NCI-H1694 treated with DMSO at 0.1 percent for 48 hours (cell line): ENCODE data around the gene LYPD4.
"Not testable (repeated sequence)": the region's sequence is repeated elsewhere in the genome, so short reads cannot be mapped to it uniquely, and the experiment has no call there.

Experiments used
- DNase-seq: peaks from one replicate; lab custom pipeline; 2025; lab: John Stamatoyannopoulos, UW

Gene LYPD4

GRCh38 chr19:41844601-41845000, at the start of gene LYPD4:
TSS of gene LYPD4 (minus strand) at chr19:41844683. CDS start at chr19:41839285, 5,398 bp downstream.
- DNase-seq: no peak

- no peak for DNase-seq
These were observed 49.4 kb upstream of the LYPD4 start for GRCh38 chr19:41893899-41894298.

- DNase-seq: no peak
These were observed 47.9 kb upstream of the LYPD4 start for GRCh38 chr19:41892173-41892902.

- no peak for DNase-seq
These were observed 46.5 kb upstream of the LYPD4 start for GRCh38 chr19:41890936-41891335.

GRCh38 chr19:41889896-41890295, 45.4 kb upstream of the LYPD4 start:
- DNase-seq: no peak

- DNase-seq: no peak
These were observed 44.4 kb upstream of the LYPD4 start for GRCh38 chr19:41888926-41889325.

GRCh38 chr19:41887711-41888382, 43.4 kb upstream of the LYPD4 start:
- no peak for DNase-seq

- DNase-seq: no peak
These were observed 42.6 kb upstream of the LYPD4 start for GRCh38 chr19:41886761-41887710.

GRCh38 chr19:41883821-41884733, 39.6 kb upstream of the LYPD4 start:
- peak; percentile 92 for DNase-seq

GRCh38 chr19:41883463-41883820, 39.0 kb upstream of the LYPD4 start:
- no peak for DNase-seq

GRCh38 chr19:41882568-41883462, 38.3 kb upstream of the LYPD4 start, which contains the start of gene ARHGEF1:
TSS of gene ARHGEF1 (plus strand) at chr19:41883184. CDS start at chr19:41888083, 4,899 bp downstream.
- no peak for DNase-seq

- DNase-seq: no peak
These were observed 35.8 kb upstream of the LYPD4 start for GRCh38 chr19:41880329-41880708.

- no peak for DNase-seq
These were observed 35.3 kb upstream of the LYPD4 start for GRCh38 chr19:41879670-41880328.

GRCh38 chr19:41879080-41879479, 34.6 kb upstream of the LYPD4 start:
- DNase-seq: no peak

- no peak for DNase-seq
These were observed 33.7 kb upstream of the LYPD4 start for GRCh38 chr19:41877916-41878905.

GRCh38 chr19:41876847-41877832, 32.7 kb upstream of the LYPD4 start, which contains the start of gene CD79A:
TSS of gene CD79A (plus strand) at chr19:41877279. CDS start at chr19:41877305, 26 bp downstream.
- DNase-seq: no peak

GRCh38 chr19:41875973-41876372, 31.5 kb upstream of the LYPD4 start:
- DNase-seq: not testable (repeated sequence)
